Measurements from ENCODE around the gene ILK. TPM values are rescaled to one million over a fixed set of nuclear protein-coding genes. Genes with fewer than 3 reads are reported as not detected.

ILK gene
- total and polyA plus RNA-seq, 10 of the 15 experiments (the other 5 are each of a cell fraction or from before 2014, with no cell fraction given): 51.8 to 163 (median 92.0) TPM

- TF ChIP-seq SKIL (IDR thresholded peaks at IDR 0.05; ENCODE audit: low read depth, poor library complexity, severe bottlenecking) (no peak), SMARCA5 (IDR thresholded peaks at IDR 0.05) (0 out of 2 replicates have a peak, but pooled peaks have one; percentile 31), CBX3 (IDR thresholded peaks at IDR 0.05; ENCODE audit: borderline replicate concordance, low read depth) (no peak), ASH2L (IDR thresholded peaks at IDR 0.05; ENCODE audit: borderline replicate concordance, low read depth) (no peak), YBX1 (IDR thresholded peaks at IDR 0.05) (no peak), POLR2A (IDR thresholded peaks at IDR 0.05; ENCODE audit: low read depth, low read length) (peak; percentile 37; the same call in 1 of the 2 replicates), MEF2A (IDR thresholded peaks at IDR 0.05; ENCODE audit: insufficient read depth, low read depth, low read length) (no peak), NBN (IDR thresholded peaks at IDR 0.05) (peak; percentile 90), EZH2 (IDR thresholded peaks at IDR 0.05; ENCODE audit: borderline replicate concordance, control insufficient read depth, low read depth, low read length) (no peak), NFXL1 (IDR thresholded peaks at IDR 0.05; ENCODE audit: borderline replicate concordance) (no peak), ZNF687 (IDR thresholded peaks at IDR 0.05) (no peak), BCL11A (IDR thresholded peaks at IDR 0.05; ENCODE audit: low read depth, low read length) (no peak)
- TF ChIP-seq, protein P1, sequence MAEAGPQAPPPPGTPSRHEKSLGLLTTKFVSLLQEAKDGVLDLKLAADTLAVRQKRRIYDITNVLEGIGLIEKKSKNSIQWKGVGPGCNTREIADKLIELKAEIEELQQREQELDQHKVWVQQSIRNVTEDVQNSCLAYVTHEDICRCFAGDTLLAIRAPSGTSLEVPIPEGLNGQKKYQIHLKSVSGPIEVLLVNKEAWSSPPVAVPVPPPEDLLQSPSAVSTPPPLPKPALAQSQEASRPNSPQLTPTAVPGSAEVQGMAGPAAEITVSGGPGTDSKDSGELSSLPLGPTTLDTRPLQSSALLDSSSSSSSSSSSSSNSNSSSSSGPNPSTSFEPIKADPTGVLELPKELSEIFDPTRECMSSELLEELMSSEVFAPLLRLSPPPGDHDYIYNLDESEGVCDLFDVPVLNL (IDR thresholded peaks at IDR 0.05; ENCODE audit: low read depth, low read length): no peak
- TF ChIP-seq, protein P2, sequence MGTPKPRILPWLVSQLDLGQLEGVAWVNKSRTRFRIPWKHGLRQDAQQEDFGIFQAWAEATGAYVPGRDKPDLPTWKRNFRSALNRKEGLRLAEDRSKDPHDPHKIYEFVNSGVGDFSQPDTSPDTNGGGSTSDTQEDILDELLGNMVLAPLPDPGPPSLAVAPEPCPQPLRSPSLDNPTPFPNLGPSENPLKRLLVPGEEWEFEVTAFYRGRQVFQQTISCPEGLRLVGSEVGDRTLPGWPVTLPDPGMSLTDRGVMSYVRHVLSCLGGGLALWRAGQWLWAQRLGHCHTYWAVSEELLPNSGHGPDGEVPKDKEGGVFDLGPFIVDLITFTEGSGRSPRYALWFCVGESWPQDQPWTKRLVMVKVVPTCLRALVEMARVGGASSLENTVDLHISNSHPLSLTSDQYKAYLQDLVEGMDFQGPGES (IDR thresholded peaks at IDR 0.05): no peak
- TF ChIP-seq, protein P3, sequence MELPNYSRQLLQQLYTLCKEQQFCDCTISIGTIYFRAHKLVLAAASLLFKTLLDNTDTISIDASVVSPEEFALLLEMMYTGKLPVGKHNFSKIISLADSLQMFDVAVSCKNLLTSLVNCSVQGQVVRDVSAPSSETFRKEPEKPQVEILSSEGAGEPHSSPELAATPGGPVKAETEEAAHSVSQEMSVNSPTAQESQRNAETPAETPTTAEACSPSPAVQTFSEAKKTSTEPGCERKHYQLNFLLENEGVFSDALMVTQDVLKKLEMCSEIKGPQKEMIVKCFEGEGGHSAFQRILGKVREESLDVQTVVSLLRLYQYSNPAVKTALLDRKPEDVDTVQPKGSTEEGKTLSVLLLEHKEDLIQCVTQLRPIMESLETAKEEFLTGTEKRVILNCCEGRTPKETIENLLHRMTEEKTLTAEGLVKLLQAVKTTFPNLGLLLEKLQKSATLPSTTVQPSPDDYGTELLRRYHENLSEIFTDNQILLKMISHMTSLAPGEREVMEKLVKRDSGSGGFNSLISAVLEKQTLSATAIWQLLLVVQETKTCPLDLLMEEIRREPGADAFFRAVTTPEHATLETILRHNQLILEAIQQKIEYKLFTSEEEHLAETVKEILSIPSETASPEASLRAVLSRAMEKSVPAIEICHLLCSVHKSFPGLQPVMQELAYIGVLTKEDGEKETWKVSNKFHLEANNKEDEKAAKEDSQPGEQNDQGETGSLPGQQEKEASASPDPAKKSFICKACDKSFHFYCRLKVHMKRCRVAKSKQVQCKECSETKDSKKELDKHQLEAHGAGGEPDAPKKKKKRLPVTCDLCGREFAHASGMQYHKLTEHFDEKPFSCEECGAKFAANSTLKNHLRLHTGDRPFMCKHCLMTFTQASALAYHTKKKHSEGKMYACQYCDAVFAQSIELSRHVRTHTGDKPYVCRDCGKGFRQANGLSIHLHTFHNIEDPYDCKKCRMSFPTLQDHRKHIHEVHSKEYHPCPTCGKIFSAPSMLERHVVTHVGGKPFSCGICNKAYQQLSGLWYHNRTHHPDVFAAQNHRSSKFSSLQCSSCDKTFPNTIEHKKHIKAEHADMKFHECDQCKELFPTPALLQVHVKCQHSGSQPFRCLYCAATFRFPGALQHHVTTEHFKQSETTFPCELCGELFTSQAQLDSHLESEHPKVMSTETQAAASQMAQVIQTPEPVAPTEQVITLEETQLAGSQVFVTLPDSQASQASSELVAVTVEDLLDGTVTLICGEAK (IDR thresholded peaks at IDR 0.05; ENCODE audit: borderline replicate concordance): no peak
These were observed 43.5 kb downstream of the ILK start (continued) for GRCh38 chr11:6646918-6647679.

Measured in GM12878 (cell line).